Gastrocnemius medialis (tissue), 4 donors: ENCODE results near the gene AKAP6. TPM values are rescaled to one million over a fixed set of nuclear protein-coding genes. Genes with fewer than 3 reads are reported as not detected.

Source experiments
- ATAC-seq, 2 donors: fragments of 150-250 bp; one replicate each; pipeline ENCODE4 v1.9.1; 2016
- DNase-seq, 2 donors: peaks; one replicate each; pipeline ENCODE4 v3.0.0-alpha.2; 2019
- H3K27ac ChIP-seq, 4 donors: fragments of 200-600 bp; sonication (generic); 1 replicate in 1 of 4; 2 replicates in 3 of 4; pipeline ENCODE4 v1.5.1; 2016 to 2018; ENCODE audit warnings: mild to moderate bottlenecking in 2 of 4, moderate library complexity in 1 of 4
- H3K27me3 ChIP-seq, 3 donors: fragments of 200-600 bp; sonication (generic) in 2 of 3; 1 replicate in 1 of 3; 2 replicates in 2 of 3; pipeline versions ENCODE4 v1.5.1 to v1.6.0; 2016 to 2019; ENCODE audit warnings: mild to moderate bottlenecking in 1 of 3, moderate library complexity in 1 of 3
- H3K36me3 ChIP-seq, 2 donors: fragments of 200-600 bp; sonication (generic) in 1 of 2; one replicate each; pipeline ENCODE4 v1.5.1; 2017 to 2018
- H3K4me1 ChIP-seq, 2 donors: fragments of 200-600 bp; sonication (generic) in 1 of 2; one replicate each; pipeline ENCODE4 v1.5.1; 2016 to 2017; ENCODE audit warnings: mild to moderate bottlenecking in 2 of 2
- H3K4me3 ChIP-seq, 4 donors: fragments of 200-600 bp; sonication (generic) in 3 of 4; 1 replicate in 1 of 4; 2 replicates in 3 of 4; pipeline ENCODE4 v1.5.1; 2016 to 2019; ENCODE audit warnings: mild to moderate bottlenecking in 2 of 4
- H3K9me3 ChIP-seq, 3 donors: fragments of 200-600 bp; sonication (generic) in 2 of 3; 1 replicate in 1 of 3; 2 replicates in 2 of 3; pipeline ENCODE4 v1.5.1; 2016 to 2019
- POLR2A ChIP-seq, 2 donors: fragments of 450-650 bp; IDR thresholded peaks; one replicate each; pipeline ENCODE4 v1.6.1; 2017; ENCODE audit warnings: antibody characterized with exemption in 2 of 2, mild to moderate bottlenecking in 2 of 2, moderate library complexity in 2 of 2
- in situ Hi-C, 4 donors: fragments of 200-750 bp; cut with MboI; loops; one replicate each; pipeline versions ENCODE4 v1.15.0 to v1.8.0; 2017; ENCODE audit warnings: low sequenced_read_pairs in 4 of 4
- intact Hi-C: fragments of 100-400 bp; cut with DNase I; formaldehyde crosslinking; loops from one replicate; pipeline ENCODE4 v1.15.1; 2023; ENCODE audit warnings: low total_unique reads
- total RNA-seq, 4 donors: library from RNA; depleted of rRNA; stranded (reverse); fragments of >200 nt; gene quantifications; one replicate each; pipeline versions ENCODE4 v1.1.0 to v1.2.3, GENCODE V29; 2016
- TF ChIP-seq, protein P1 (sequence below), 5 experiments: fragments of 450-650 bp in 3 of 5; fragments of 200-600 bp in 2 of 5; sonication (generic) in 2 of 5; IDR thresholded peaks in 4 of 5; conservative IDR thresholded peaks in 1 of 5; 1 replicate in 4 of 5; 2 replicates in 1 of 5; pipeline ENCODE4 v1.5.1; 2016 to 2019; ENCODE audit warnings: antibody characterized with exemption in 5 of 5, mild to moderate bottlenecking in 3 of 5, moderate library complexity in 3 of 5

The AKAP6 gene
- total RNA-seq, 4 donors from 2014 or later = 23.2 to 59.2 (median 32.1) TPM

DNA sequence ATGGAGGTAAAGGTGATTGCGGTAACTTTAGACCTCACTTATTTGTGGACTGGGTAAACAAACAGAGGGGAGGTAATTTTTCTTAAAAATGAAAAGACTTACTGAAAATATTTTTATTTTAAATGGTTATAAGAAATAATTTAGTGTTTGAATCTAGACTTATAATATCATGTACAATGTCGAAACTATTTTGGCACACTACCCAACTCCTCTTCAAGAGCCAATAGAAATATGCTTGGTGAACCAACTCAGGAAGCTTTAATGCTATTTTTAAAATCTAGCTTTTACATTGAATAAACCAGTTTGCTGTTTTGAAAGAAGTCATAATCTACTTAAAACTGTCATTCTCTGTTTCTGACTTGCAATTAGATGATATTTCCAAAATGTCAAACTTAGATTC lies 433.8 kb downstream of the AKAP6 start:
- in situ Hi-C loops = no loop called here

DNA sequence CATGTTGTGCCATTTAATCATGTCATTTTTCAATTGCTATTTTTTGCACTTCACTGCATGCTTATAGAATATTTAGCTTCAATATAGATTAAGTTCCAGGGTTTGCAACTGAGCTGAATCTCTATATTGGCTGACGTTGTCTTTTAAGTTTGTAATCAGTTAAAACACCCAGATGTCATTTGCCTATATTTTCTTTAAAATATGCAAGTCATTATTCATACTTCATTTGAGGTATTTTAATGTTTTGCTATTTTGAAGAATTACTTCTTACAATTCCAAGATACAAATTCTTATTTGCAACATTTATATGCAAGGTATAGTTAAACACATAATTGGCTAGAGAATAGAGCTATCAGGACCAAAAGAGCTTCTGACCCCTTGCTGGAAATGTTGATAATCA lies 434.6 kb downstream of the AKAP6 start:
- no peak overlapping the region for H3K4me3 ChIP-seq
- TF ChIP-seq POLR2A (IDR thresholded peaks at IDR 0.05) = no peak
- TF ChIP-seq, protein P1, sequence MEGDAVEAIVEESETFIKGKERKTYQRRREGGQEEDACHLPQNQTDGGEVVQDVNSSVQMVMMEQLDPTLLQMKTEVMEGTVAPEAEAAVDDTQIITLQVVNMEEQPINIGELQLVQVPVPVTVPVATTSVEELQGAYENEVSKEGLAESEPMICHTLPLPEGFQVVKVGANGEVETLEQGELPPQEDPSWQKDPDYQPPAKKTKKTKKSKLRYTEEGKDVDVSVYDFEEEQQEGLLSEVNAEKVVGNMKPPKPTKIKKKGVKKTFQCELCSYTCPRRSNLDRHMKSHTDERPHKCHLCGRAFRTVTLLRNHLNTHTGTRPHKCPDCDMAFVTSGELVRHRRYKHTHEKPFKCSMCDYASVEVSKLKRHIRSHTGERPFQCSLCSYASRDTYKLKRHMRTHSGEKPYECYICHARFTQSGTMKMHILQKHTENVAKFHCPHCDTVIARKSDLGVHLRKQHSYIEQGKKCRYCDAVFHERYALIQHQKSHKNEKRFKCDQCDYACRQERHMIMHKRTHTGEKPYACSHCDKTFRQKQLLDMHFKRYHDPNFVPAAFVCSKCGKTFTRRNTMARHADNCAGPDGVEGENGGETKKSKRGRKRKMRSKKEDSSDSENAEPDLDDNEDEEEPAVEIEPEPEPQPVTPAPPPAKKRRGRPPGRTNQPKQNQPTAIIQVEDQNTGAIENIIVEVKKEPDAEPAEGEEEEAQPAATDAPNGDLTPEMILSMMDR (IDR thresholded peaks at IDR 0.05 in 4 of 5, conservative IDR thresholded peaks at IDR 0.05 in 1 of 5) = no peak
- H3K27ac ChIP-seq = no peak overlapping the region
- H3K27me3 ChIP-seq = no peaks in the 10 kb centered on the region
- no peaks in the 10 kb centered on the region for H3K4me1 ChIP-seq
- H3K9me3 ChIP-seq = no peaks in the 10 kb centered on the region
- in situ Hi-C loops = no loop called here
- intact Hi-C loops = no loop called here
- no peaks in the 10 kb centered on the region for H3K36me3 ChIP-seq
- ATAC-seq (no peak), DNase-seq (no peak)

More for the DNA sequence above, 433.8 kb downstream of the AKAP6 start:
- DNase-seq (no peak), ATAC-seq (no peak)
- H3K4me3 ChIP-seq = no peak overlapping the region
- H3K4me1 ChIP-seq = no peaks in the 10 kb centered on the region
- H3K9me3 ChIP-seq = no peaks in the 10 kb centered on the region
- no peak overlapping the region for H3K27ac ChIP-seq
- TF ChIP-seq POLR2A (IDR thresholded peaks at IDR 0.05) = no peak
- TF ChIP-seq, protein P1 (IDR thresholded peaks at IDR 0.05 in 4 of 5, conservative IDR thresholded peaks at IDR 0.05 in 1 of 5) = no peak
- intact Hi-C loops = no loop called here
- H3K27me3 ChIP-seq = no peaks in the 10 kb centered on the region
- H3K36me3 ChIP-seq = no peaks in the 10 kb centered on the region

DNA sequence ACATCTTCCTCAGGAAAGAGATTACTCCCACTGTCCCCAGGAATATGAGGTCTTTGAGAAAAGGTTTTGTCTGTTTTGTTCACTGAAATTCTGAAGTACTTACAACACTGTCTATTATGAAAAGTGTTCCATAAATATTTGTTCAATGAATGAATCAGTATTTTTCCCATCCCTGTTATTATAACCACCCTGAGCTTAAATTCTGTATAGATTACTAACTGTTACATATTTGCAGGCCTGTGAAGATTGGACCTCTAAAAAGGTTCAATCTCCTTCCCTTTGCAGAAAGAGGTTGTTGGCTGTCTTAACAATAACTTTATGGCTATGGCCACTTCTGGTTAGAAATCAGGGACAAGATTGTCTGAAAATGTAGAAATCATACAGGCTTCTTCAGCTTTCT lies 435.0 kb downstream of the AKAP6 start:
- in situ Hi-C loops (no loop called here), intact Hi-C loops (no loop called here)
- Histone ChIP-seq H3K4me3 (no peak overlapping the region), H3K4me1 (no peaks in the 10 kb centered on the region), H3K9me3 (no peaks in the 10 kb centered on the region), H3K27ac (no peak overlapping the region), H3K27me3 (no peaks in the 10 kb centered on the region), H3K36me3 (no peaks in the 10 kb centered on the region)
- no peak for DNase-seq
- no peak for ATAC-seq
- TF ChIP-seq, protein P1 (IDR thresholded peaks at IDR 0.05 in 4 of 5, conservative IDR thresholded peaks at IDR 0.05 in 1 of 5) = no peak
- no peak for TF ChIP-seq POLR2A (IDR thresholded peaks at IDR 0.05)

DNA sequence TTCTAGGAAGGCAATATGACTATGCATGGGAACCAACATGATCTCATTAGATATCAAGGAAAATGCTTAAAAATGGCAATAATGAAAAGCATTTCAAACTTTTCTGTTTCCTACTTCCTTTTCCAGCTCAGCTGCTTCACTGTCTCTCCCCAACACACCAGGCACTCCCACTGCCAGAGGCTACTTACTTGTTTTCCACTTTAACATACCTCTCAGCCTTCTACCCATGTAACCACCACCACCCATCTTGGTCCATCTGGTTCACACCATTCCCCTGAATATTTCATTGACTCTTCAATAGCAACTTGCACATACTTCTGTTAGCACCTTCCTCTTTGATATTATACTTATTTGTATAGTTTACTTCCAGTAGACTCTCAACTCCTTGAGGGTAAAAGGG lies 441.3 kb downstream of the AKAP6 start:
- no peak for TF ChIP-seq POLR2A (IDR thresholded peaks at IDR 0.05)
- TF ChIP-seq, protein P1 (IDR thresholded peaks at IDR 0.05 in 4 of 5, conservative IDR thresholded peaks at IDR 0.05 in 1 of 5) = no peak
- no peak for ATAC-seq
- in situ Hi-C loops = no loop called here

DNA sequence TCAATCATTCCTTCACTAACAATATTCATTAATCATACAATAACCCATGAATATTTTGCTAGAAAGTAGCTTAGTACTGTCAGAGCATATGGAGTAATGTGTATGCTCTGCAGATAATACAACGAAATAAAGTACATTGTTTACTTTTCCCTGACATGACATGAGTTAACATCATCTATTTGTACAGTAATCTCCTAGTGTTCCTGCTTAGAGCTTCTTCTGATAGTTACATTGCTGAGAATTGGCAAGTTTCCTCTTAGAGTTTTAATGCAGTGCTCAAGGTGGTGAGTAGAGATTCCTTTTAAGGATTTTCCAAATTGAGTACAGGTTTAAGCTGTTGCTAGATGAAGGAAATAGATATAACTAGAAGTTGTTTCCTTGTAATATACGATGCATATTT lies 445.1 kb downstream of the AKAP6 start:
- DNase-seq = no peak
- Histone ChIP-seq H3K27me3 (no peaks in the 10 kb centered on the region), H3K27ac (no peak overlapping the region), H3K9me3 (no peaks in the 10 kb centered on the region), H3K36me3 (peaks cover 0 to 14% of the 10 kb centered on the region in 2 donors), H3K4me1 (no peaks in the 10 kb centered on the region), H3K4me3 (no peak overlapping the region)
- TF ChIP-seq POLR2A (IDR thresholded peaks at IDR 0.05) = no peak
- TF ChIP-seq, protein P1 (IDR thresholded peaks at IDR 0.05 in 4 of 5, conservative IDR thresholded peaks at IDR 0.05 in 1 of 5) = no peak
- intact Hi-C loops = no loop called here
- ATAC-seq = no peak
- in situ Hi-C loops = no loop called here

More for the DNA sequence above, 441.3 kb downstream of the AKAP6 start:
- Histone ChIP-seq H3K27me3 (no peaks in the 10 kb centered on the region), H3K9me3 (no peaks in the 10 kb centered on the region), H3K27ac (no peak overlapping the region), H3K4me3 (no peak overlapping the region), H3K36me3 (peaks cover 0 to 14% of the 10 kb centered on the region in 2 donors), H3K4me1 (no peaks in the 10 kb centered on the region)
- DNase-seq = no peak
- intact Hi-C loops = no loop called here
